ENCODE measurements around the gene CIC. TPM values are rescaled to one million over a fixed set of nuclear protein-coding genes. Genes with fewer than 3 reads are reported as not detected.

The CIC gene
- total and polyA plus RNA-seq, 9 of the 15 experiments (the other 6 are each of a cell fraction or from before 2014, with no cell fraction given), result 0.07 to 44.7 (median 8.6) TPM

- peak; percentile 93 for TF ChIP-seq ZBTB40 (IDR thresholded peaks at IDR 0.05)
- TF ChIP-seq ZBTB40 (CRISPR knock-in tag; IDR thresholded peaks at IDR 0.05), result no peak
- TF ChIP-seq ZNF408 (CRISPR knock-in tag; IDR thresholded peaks at IDR 0.05; ENCODE audit: low read depth), result no peak
- no peak for TF ChIP-seq CCAR2 (IDR thresholded peaks at IDR 0.05; ENCODE audit: low read depth, low read length)
- no peak for TF ChIP-seq ZSCAN29 (IDR thresholded peaks at IDR 0.05)
- TF ChIP-seq RBM17 (IDR thresholded peaks at IDR 0.05; ENCODE audit: borderline replicate concordance, low read depth, low read length), result no peak
- TF ChIP-seq HNRNPH1 (optimal IDR thresholded peaks at IDR 0.05; ENCODE audit: low read depth, low read length), result no peak
- TF ChIP-seq USF1 (CRISPR knock-in tag; IDR thresholded peaks at IDR 0.05), result peak; percentile 81
- TF ChIP-seq ZNF778 (CRISPR knock-in tag; IDR thresholded peaks at IDR 0.05), result no peak
- TF ChIP-seq, protein P1, sequence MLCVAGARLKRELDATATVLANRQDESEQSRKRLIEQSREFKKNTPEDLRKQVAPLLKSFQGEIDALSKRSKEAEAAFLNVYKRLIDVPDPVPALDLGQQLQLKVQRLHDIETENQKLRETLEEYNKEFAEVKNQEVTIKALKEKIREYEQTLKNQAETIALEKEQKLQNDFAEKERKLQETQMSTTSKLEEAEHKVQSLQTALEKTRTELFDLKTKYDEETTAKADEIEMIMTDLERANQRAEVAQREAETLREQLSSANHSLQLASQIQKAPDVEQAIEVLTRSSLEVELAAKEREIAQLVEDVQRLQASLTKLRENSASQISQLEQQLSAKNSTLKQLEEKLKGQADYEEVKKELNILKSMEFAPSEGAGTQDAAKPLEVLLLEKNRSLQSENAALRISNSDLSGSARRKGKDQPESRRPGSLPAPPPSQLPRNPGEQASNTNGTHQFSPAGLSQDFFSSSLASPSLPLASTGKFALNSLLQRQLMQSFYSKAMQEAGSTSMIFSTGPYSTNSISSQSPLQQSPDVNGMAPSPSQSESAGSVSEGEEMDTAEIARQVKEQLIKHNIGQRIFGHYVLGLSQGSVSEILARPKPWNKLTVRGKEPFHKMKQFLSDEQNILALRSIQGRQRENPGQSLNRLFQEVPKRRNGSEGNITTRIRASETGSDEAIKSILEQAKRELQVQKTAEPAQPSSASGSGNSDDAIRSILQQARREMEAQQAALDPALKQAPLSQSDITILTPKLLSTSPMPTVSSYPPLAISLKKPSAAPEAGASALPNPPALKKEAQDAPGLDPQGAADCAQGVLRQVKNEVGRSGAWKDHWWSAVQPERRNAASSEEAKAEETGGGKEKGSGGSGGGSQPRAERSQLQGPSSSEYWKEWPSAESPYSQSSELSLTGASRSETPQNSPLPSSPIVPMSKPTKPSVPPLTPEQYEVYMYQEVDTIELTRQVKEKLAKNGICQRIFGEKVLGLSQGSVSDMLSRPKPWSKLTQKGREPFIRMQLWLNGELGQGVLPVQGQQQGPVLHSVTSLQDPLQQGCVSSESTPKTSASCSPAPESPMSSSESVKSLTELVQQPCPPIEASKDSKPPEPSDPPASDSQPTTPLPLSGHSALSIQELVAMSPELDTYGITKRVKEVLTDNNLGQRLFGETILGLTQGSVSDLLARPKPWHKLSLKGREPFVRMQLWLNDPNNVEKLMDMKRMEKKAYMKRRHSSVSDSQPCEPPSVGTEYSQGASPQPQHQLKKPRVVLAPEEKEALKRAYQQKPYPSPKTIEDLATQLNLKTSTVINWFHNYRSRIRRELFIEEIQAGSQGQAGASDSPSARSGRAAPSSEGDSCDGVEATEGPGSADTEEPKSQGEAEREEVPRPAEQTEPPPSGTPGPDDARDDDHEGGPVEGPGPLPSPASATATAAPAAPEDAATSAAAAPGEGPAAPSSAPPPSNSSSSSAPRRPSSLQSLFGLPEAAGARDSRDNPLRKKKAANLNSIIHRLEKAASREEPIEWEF (CRISPR knock-in tag; IDR thresholded peaks at IDR 0.05), result 0 out of 2 replicates have a peak, but pooled peaks have one; percentile 34
- TF ChIP-seq NCOR1 (IDR thresholded peaks at IDR 0.05), result no peak
- no peak for TF ChIP-seq ZNF316 (IDR thresholded peaks at IDR 0.05)
- TF ChIP-seq RFX5 (IDR thresholded peaks at IDR 0.05; ENCODE audit: low read depth, low read length), result no peak
These were observed 24.5 kb upstream of the CIC start (continued) for GRCh38 chr19:42244347-42245220.
